ENCODE data around the gene TPD52L1. TPM values are rescaled to one million over a fixed set of nuclear protein-coding genes. Genes with fewer than 3 reads are reported as not detected.
A peak's percentile ranks its signal among the peaks of the same experiment; 100 is the strongest.

The TPD52L1 gene
- total and polyA plus RNA-seq, 2 experiments from 2014 or later, result 22.8 to 24.0 TPM

DNA sequence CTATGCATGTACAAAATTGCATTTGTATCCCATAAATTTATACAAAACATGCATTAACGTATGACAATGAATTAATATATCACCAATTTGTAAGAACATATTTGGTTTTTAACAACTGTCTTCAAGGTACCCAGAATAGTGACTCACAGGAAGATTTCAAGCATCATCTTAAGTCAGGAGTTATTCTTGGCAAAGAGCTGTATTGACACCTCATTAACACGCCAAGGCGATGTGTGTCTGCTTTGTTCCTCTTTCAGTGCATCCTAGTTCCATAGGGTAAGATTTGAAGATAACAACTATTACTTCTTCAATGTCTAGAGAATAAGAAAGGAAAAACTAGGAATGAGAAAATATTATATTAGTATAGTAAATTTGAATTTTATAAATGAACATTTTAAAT is 35.8 kb upstream of the TPD52L1 start (continued):
- TF ChIP-seq, protein P1, sequence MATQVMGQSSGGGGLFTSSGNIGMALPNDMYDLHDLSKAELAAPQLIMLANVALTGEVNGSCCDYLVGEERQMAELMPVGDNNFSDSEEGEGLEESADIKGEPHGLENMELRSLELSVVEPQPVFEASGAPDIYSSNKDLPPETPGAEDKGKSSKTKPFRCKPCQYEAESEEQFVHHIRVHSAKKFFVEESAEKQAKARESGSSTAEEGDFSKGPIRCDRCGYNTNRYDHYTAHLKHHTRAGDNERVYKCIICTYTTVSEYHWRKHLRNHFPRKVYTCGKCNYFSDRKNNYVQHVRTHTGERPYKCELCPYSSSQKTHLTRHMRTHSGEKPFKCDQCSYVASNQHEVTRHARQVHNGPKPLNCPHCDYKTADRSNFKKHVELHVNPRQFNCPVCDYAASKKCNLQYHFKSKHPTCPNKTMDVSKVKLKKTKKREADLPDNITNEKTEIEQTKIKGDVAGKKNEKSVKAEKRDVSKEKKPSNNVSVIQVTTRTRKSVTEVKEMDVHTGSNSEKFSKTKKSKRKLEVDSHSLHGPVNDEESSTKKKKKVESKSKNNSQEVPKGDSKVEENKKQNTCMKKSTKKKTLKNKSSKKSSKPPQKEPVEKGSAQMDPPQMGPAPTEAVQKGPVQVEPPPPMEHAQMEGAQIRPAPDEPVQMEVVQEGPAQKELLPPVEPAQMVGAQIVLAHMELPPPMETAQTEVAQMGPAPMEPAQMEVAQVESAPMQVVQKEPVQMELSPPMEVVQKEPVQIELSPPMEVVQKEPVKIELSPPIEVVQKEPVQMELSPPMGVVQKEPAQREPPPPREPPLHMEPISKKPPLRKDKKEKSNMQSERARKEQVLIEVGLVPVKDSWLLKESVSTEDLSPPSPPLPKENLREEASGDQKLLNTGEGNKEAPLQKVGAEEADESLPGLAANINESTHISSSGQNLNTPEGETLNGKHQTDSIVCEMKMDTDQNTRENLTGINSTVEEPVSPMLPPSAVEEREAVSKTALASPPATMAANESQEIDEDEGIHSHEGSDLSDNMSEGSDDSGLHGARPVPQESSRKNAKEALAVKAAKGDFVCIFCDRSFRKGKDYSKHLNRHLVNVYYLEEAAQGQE (IDR thresholded peaks at IDR 0.05; ENCODE audit: unreplicated experiment), result no peak
- TF ChIP-seq ZNF331 (CRISPR knock-in tag; IDR thresholded peaks at IDR 0.05; ENCODE audit: low read depth) (no peak), EZH2phosphoT487 (IDR thresholded peaks at IDR 0.05; ENCODE audit: unreplicated experiment) (no peak), NANOG (IDR thresholded peaks at IDR 0.05; ENCODE audit: borderline replicate concordance) (no peak), POLR2AphosphoS5 (IDR thresholded peaks at IDR 0.05; ENCODE audit: low read depth) (no peak), ZNF114 (CRISPR knock-in tag; IDR thresholded peaks at IDR 0.05) (no peak)

DNA sequence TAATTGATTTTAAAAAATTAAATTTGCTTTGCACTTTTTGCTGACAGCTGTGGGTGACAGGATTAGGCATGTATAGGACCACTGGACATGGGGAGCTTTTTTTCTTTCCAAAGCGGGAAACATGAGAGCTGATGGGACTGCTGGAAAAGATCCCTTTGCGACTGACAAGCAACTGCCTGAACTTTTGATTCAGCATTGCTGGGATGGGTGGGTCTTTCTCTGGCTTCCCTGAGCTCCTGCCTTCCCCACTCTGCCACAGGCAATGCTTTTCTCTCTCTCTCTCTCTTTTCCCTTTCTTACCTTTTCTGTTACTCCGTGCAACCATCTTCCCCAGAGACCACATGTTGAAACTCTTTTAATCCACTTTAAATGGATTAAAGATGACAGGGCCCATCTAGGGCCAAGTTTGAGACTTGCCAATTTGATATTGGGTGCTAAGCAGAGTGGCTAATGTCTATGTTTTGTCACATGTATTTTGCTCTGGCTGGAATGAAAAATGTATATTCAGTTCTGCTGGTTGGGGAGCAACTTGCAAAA is 33.5 kb upstream of the TPD52L1 start:
- Mint-ChIP-seq H3K27ac (no peak overlapping the region), H3K4me3 (no peak overlapping the region), H3K4me1 (peaks cover 24% of the 10 kb centered on the region), H3K27me3 (ENCODE audit: insufficient read depth, low read depth, poor library complexity) (peaks cover 2% of the 10 kb centered on the region), H3K36me3 (ENCODE audit: low read depth) (peaks cover 7% of the 10 kb centered on the region; the same call in 2 of the 3 replicates), H3K9me3 (peaks cover 6% of the 10 kb centered on the region)
- Histone ChIP-seq H3K36me3 (ENCODE audit: insufficient read depth) (no peaks in the 10 kb centered on the region), H3F3A (replicated peaks; ENCODE audit: low read depth) (no peaks in the 10 kb centered on the region), H3K4me3 (no peak overlapping the region), H3K4me2 (no peak overlapping the region), H3K27me3 (ENCODE audit: insufficient read depth) (no peaks in the 10 kb centered on the region), H4K20me1 (replicated peaks; ENCODE audit: insufficient read depth) (no peaks in the 10 kb centered on the region), H2AFZ (peak overlapping the region; percentile 68), H3K79me2 (replicated peaks; ENCODE audit: insufficient read depth) (no peaks in the 10 kb centered on the region), H3K9me2 (ENCODE audit: insufficient read depth) (peaks cover 10% of the 10 kb centered on the region; the same call in 1 of the 2 replicates), H3K4me1 (ENCODE audit: insufficient read depth) (peaks cover 8% of the 10 kb centered on the region; the same call in 1 of the 2 replicates), H3K27ac (ENCODE audit: low read depth) (no peak overlapping the region; the same call in 1 of the 2 replicates)
- no peak for DNase-seq (ENCODE audit: low spot score)
- TF ChIP-seq, protein P2, sequence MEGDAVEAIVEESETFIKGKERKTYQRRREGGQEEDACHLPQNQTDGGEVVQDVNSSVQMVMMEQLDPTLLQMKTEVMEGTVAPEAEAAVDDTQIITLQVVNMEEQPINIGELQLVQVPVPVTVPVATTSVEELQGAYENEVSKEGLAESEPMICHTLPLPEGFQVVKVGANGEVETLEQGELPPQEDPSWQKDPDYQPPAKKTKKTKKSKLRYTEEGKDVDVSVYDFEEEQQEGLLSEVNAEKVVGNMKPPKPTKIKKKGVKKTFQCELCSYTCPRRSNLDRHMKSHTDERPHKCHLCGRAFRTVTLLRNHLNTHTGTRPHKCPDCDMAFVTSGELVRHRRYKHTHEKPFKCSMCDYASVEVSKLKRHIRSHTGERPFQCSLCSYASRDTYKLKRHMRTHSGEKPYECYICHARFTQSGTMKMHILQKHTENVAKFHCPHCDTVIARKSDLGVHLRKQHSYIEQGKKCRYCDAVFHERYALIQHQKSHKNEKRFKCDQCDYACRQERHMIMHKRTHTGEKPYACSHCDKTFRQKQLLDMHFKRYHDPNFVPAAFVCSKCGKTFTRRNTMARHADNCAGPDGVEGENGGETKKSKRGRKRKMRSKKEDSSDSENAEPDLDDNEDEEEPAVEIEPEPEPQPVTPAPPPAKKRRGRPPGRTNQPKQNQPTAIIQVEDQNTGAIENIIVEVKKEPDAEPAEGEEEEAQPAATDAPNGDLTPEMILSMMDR (conservative IDR thresholded peaks at IDR 0.05; ENCODE audit: low read depth in 2 of 2), result no peak
- TF ChIP-seq, protein P1 (IDR thresholded peaks at IDR 0.05; ENCODE audit: unreplicated experiment), result no peak
- no peak for TF ChIP-seq POLR2AphosphoS5 (IDR thresholded peaks at IDR 0.05; ENCODE audit: low read depth)
- no peak for TF ChIP-seq JUNB (IDR thresholded peaks at IDR 0.05; ENCODE audit: unreplicated experiment)
- TF ChIP-seq EZH2phosphoT487 (IDR thresholded peaks at IDR 0.05; ENCODE audit: unreplicated experiment), result no peak
- no peak for TF ChIP-seq STAT1 (IDR thresholded peaks at IDR 0.05; ENCODE audit: unreplicated experiment)
- TF ChIP-seq NANOG (IDR thresholded peaks at IDR 0.05; ENCODE audit: borderline replicate concordance), result no peak
- no peak for TF ChIP-seq ZNF114 (CRISPR knock-in tag; IDR thresholded peaks at IDR 0.05)
- TF ChIP-seq CREB1 (CRISPR knock-in tag; IDR thresholded peaks at IDR 0.05; ENCODE audit: low read depth), result no peak
- TF ChIP-seq, protein P3, sequence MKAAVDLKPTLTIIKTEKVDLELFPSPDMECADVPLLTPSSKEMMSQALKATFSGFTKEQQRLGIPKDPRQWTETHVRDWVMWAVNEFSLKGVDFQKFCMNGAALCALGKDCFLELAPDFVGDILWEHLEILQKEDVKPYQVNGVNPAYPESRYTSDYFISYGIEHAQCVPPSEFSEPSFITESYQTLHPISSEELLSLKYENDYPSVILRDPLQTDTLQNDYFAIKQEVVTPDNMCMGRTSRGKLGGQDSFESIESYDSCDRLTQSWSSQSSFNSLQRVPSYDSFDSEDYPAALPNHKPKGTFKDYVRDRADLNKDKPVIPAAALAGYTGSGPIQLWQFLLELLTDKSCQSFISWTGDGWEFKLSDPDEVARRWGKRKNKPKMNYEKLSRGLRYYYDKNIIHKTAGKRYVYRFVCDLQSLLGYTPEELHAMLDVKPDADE (IDR thresholded peaks at IDR 0.05), result no peak
- peak; percentile 59 for ATAC-seq

Measured in GM23338 (cell line).